ENCODE measurements around the gene YBEY. TPM values are rescaled to one million over a fixed set of nuclear protein-coding genes. Genes with fewer than 3 reads are reported as not detected.

The YBEY gene, protein sequence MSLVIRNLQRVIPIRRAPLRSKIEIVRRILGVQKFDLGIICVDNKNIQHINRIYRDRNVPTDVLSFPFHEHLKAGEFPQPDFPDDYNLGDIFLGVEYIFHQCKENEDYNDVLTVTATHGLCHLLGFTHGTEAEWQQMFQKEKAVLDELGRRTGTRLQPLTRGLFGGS
- total RNA-seq (2022; extraction: Qiagen RNA extraction; ENCODE audit: low read depth) = 26.8 to 31.5 TPM (median 28.9 TPM) in 5 replicates

DNA sequence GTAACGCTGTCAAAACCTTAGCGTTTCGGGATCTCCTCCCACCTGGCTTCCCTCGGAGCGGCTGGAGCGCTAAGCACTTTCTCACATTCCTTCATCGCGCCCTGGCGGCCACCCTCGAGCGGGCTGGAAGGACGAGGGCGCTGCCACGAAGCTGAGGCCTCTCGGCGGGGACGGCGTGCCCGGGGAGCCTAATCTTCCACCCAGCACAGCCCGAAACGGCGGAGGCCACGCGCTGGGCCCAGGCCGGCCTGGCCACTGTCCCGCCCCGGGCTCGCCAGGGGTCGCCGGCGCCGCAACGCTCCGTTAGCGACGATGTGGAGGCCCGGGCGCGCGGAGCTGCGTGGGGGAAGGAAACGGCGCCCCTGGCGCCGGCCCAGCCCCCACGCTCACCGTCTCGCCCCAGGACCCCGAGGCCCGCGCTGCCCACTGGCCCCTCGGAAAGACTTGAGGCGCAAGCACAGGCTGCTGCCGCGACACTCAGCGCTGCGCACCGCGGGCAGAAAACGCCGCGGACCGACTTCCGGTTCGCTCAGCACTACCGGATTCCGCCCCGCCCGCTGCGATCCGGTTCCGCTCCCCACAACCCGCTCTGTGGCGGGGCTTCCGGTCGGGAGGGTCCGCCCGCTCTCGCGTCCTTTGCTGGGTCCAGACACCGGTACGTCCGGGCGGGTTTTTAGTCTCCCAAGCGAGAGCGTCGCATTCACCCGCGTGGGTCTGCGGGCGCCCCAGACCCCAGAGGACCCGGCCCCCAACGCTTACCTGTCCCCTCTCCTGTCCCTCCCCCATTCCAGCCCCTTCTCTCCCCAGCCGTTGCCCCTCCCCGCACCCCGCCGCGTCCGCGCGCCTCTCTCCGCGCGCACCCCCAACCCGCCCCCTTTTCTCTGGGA is at the start of gene YBEY:
YBEY (plus strand) TSS at position 582 of the 887 bp plus-strand sequence. CDS start 572 bp downstream, outside the sequence.

DNA sequence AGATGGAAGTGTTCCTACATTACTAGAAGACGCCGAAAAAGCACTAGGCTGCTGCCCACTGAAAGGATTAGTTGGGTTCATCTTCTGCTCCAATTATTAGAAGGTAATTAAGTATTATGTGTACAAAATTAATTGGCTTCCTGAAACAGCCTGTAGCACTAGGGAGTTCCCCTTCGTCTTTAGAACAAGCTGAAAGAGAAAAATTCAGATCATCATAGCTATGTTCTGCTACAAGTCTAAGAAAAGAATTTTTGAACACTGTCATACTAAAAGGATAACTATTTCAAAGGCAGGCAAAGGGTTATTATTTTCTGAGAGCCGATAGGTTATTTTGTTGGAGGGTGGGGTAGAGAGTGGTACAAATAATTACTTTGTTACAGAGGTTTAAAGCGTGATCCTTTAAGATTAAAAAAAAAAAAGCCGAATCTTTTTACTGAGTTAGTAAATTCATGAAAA is 908 bp upstream of the YBEY start, which contains the start of gene MCM3AP:
MCM3AP (minus strand) TSS at position 406 of the 456 bp plus-strand sequence; CDS start at position 81, 325 bp downstream.

DNA sequence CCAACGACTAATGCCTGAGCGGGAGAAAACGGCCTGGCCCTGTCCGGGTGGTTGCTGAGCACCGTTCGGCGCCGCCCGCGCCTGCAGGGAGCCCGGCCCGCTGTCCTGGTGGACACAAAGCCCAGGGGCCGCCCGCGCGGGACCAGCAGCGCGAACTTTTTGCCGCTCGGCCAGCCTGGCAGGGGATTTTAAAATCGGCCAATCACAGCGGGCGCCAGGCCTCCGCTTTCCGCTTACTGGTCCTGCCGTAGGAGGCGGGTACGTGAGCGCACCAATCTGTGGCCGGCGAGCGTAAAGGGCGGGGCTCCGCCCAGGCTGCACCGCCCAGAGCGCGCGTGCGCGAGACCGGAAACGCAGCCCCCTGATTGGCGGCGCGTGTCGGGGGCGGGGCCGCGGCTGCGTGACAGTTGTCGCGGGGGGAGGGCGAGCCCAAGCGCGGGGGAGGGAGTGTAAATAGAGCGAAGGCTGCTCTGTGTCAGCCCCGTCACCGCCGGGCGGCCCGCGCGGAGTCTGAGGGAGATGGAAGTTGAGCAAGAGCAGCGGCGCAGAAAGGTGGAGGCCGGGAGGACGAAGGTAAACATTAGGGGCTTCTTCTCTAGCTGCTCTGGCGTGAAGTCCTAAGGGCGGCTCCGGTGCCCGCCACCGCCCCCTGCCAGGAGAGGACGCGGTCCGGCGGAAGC is 37.7 kb downstream of the YBEY start, which contains the start of the genes C21orf58 and PCNT:
C21orf58 (minus strand) TSS at position 161 of the 680 bp plus-strand sequence. CDS start 1,132 bp downstream, outside the sequence.
PCNT (plus strand) TSS at position 447 of the 680 bp plus-strand sequence; CDS start at position 520, 73 bp downstream.

Other genes starting within 250 kb of the YBEY start
- gene COL6A2, start 188.2 kb upstream of the YBEY start, total RNA-seq (2022; extraction: Qiagen RNA extraction; ENCODE audit: low read depth) = 13.4 to 17.7 TPM (median 15.2 TPM) in 5 replicates
- gene FTCD, start 130.8 kb upstream of the YBEY start, total RNA-seq (2022; extraction: Qiagen RNA extraction; ENCODE audit: low read depth) = not detected in 5 replicates
- gene SPATC1L, start 101.9 kb upstream of the YBEY start, total RNA-seq (2022; extraction: Qiagen RNA extraction; ENCODE audit: low read depth) = 0.06 TPM in 1 of 5 replicates, not detected in the others
- gene LSS, start 57.6 kb upstream of the YBEY start, total RNA-seq (2022; extraction: Qiagen RNA extraction; ENCODE audit: low read depth) = 9.5 to 13.8 TPM (median 12.4 TPM) in 5 replicates
- gene MCM3AP, start 731 bp upstream of the YBEY start, total RNA-seq (2022; extraction: Qiagen RNA extraction; ENCODE audit: low read depth) = 29.4 to 43.0 TPM (median 40.0 TPM) in 5 replicates
- gene C21orf58, start 37.5 kb downstream of the YBEY start, total RNA-seq (2022; extraction: Qiagen RNA extraction; ENCODE audit: low read depth) = 3.2 to 5.8 TPM (median 5.3 TPM) in 5 replicates
- gene PCNT, start 37.8 kb downstream of the YBEY start, total RNA-seq (2022; extraction: Qiagen RNA extraction; ENCODE audit: low read depth) = 11.1 to 15.1 TPM (median 13.4 TPM) in 5 replicates
- gene DIP2A, start 172.5 kb downstream of the YBEY start, total RNA-seq (2022; extraction: Qiagen RNA extraction; ENCODE audit: low read depth) = 8.4 to 13.3 TPM (median 10.9 TPM) in 5 replicates

Data from A549 treated with RU486 at 1 μM for 4 hours (cell line).